GM12892 (cell line): ENCODE results near the gene TRA2A.

Experiments
- POLR2A ChIP-seq: IDR thresholded peaks from 2 replicates; pipeline ENCODE4 v1.6.1; 2011; ENCODE audit warnings: low read depth, low read length, control low read depth
- TAF1 ChIP-seq: IDR thresholded peaks from 2 replicates; pipeline ENCODE4 v1.6.1; 2011; ENCODE audit warnings: low read depth, mild to moderate bottlenecking, control low read depth, low read length, borderline replicate concordance

DNA sequence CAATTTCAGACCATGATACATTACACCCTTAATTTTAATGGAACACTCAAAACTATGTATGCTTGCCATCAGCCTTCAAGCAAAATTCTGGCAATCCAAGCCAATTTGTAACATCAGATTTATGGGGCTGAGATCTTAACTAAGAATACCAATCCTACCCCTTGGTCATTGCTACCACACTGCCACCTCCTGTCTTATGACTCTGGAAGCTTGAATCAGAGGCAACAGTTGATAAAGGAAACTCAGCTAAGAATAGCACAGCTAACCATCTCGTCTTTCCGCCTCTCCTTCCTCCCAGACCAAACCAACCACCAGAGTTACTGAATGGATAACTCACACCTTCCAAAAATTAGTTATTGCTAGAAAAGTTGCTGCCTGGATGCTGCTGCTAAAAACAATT, 68.9 kb downstream of the TRA2A start:
- TF ChIP-seq POLR2A, result no peak
- TF ChIP-seq TAF1, result no peak
